GM19238 (cell line): ENCODE data around the gene MOGAT1.

Experiments used
- DNase-seq: peaks from one replicate; pipeline ENCODE4 v3.0.0; 2011; ENCODE audit warnings: low spot score; ENCODE audit not compliant: insufficient read length

The MOGAT1 gene

GRCh38 chr2:222671259-222672067, at the start of gene MOGAT1:
TSS of gene MOGAT1 (plus strand) at chr2:222671658. CDS start at chr2:222671786, 128 bp downstream.
- DNase-seq: no peak

GRCh38 chr2:222621893-222622292, 49.6 kb upstream of the MOGAT1 start:
- no peak for DNase-seq

- no peak for DNase-seq
Observed at GRCh38 chr2:222622910-222623309, 48.5 kb upstream of the MOGAT1 start.

- DNase-seq: no peak
Observed at GRCh38 chr2:222623756-222624309, 47.6 kb upstream of the MOGAT1 start.

GRCh38 chr2:222627764-222628163, 43.7 kb upstream of the MOGAT1 start:
- DNase-seq: no peak

- DNase-seq: no peak
Observed at GRCh38 chr2:222635295-222635694, 36.2 kb upstream of the MOGAT1 start.

- DNase-seq: no peak
Observed at GRCh38 chr2:222637067-222637466, 34.4 kb upstream of the MOGAT1 start.

- no peak for DNase-seq
Observed at GRCh38 chr2:222641336-222641735, 30.1 kb upstream of the MOGAT1 start.

- DNase-seq: no peak
Observed at GRCh38 chr2:222643134-222643533, 28.3 kb upstream of the MOGAT1 start.

GRCh38 chr2:222646008-222646407, 25.4 kb upstream of the MOGAT1 start:
- DNase-seq: no peak

- DNase-seq: no peak
Observed at GRCh38 chr2:222649801-222650200, 21.7 kb upstream of the MOGAT1 start.

- no peak for DNase-seq
Observed at GRCh38 chr2:222651718-222652418, 19.6 kb upstream of the MOGAT1 start.

GRCh38 chr2:222652491-222653255, 18.8 kb upstream of the MOGAT1 start:
- DNase-seq: no peak

GRCh38 chr2:222653280-222653679, 18.2 kb upstream of the MOGAT1 start:
- no peak for DNase-seq

GRCh38 chr2:222655787-222656525, 15.5 kb upstream of the MOGAT1 start, which contains the start of gene FARSB:
TSS of gene FARSB (minus strand) at chr2:222656092. CDS start at chr2:222656073, 19 bp downstream.
- peak; percentile 83 for DNase-seq

- DNase-seq: no peak
Observed at GRCh38 chr2:222656526-222657446, 14.7 kb upstream of the MOGAT1 start.

GRCh38 chr2:222663479-222663878, 8.0 kb upstream of the MOGAT1 start:
- no peak for DNase-seq

GRCh38 chr2:222668494-222669154, 2.8 kb upstream of the MOGAT1 start:
- DNase-seq: no peak

GRCh38 chr2:222669353-222669752, 2.1 kb upstream of the MOGAT1 start:
- DNase-seq: no peak
